NCI-H69 (cell line): ENCODE measurements around the gene NBDY.
"Not testable (repeated sequence)": the region's sequence is repeated elsewhere in the genome, so short reads cannot be mapped to it uniquely, and the experiment has no call there.

ENCODE experiments used
- DNase-seq: peaks from one replicate; lab custom pipeline; 2025; lab: John Stamatoyannopoulos, UW

NBDY gene

GRCh38 chrX:56802428-56802827 lies 73.4 kb downstream of the NBDY start:
- no peak for DNase-seq

GRCh38 chrX:56802921-56803849 lies 74.1 kb downstream of the NBDY start:
- DNase-seq: no peak

GRCh38 chrX:56803850-56804681 lies 75.0 kb downstream of the NBDY start:
- no peak for DNase-seq

- no peak for DNase-seq
Measured at GRCh38 chrX:56804867-56805266, 75.8 kb downstream of the NBDY start.

- no peak for DNase-seq
Measured at GRCh38 chrX:56805399-56805798, 76.4 kb downstream of the NBDY start.

- not testable (repeated sequence) for DNase-seq
Measured at GRCh38 chrX:56806176-56806575, 77.1 kb downstream of the NBDY start.

- no peak for DNase-seq
Measured at GRCh38 chrX:56811599-56811998, 82.6 kb downstream of the NBDY start.

GRCh38 chrX:56812515-56813105 lies 83.6 kb downstream of the NBDY start:
- no peak for DNase-seq

- DNase-seq: no peak
Measured at GRCh38 chrX:56813318-56813837, 84.3 kb downstream of the NBDY start.

- no peak for DNase-seq
Measured at GRCh38 chrX:56817179-56817578, 88.1 kb downstream of the NBDY start.

GRCh38 chrX:56826020-56826419 lies 97.0 kb downstream of the NBDY start:
- DNase-seq: no peak

- no peak for DNase-seq
Measured at GRCh38 chrX:56833626-56834025, 104.6 kb downstream of the NBDY start.

- DNase-seq: peak; percentile 2
Measured at GRCh38 chrX:56853436-56853835, 124.4 kb downstream of the NBDY start.

- no peak for DNase-seq
Measured at GRCh38 chrX:56857042-56857441, 128.0 kb downstream of the NBDY start.

- DNase-seq: no peak
Measured at GRCh38 chrX:56860888-56861287, 131.8 kb downstream of the NBDY start.
